Measurements from ENCODE around the gene GPR62. TPM values are rescaled to one million over a fixed set of nuclear protein-coding genes. Genes with fewer than 3 reads are reported as not detected.
A peak's percentile ranks its signal among the peaks of the same experiment; 100 is the strongest.

Gene GPR62
- total RNA-seq, 1 donor from 2014 or later = 0.41 TPM

GRCh38 chr3:51938780-51939425 lies 16.3 kb upstream of the GPR62 start:
- DNase-seq = no peak

GRCh38 chr3:51940648-51941462 lies 14.3 kb upstream of the GPR62 start:
- DNase-seq = no peak

GRCh38 chr3:51941463-51941797 lies 13.8 kb upstream of the GPR62 start:
- DNase-seq = no peak

- peak; percentile 100 for DNase-seq
Observed at GRCh38 chr3:51941798-51942602, 13.2 kb upstream of the GPR62 start, which contains the start of the genes PARP3 and RRP9. Gene PARP3 (plus strand): TSS chr3:51942363. CDS start chr3:51943356, 993 bp downstream. Gene RRP9 (minus strand): TSS chr3:51941904. CDS start chr3:51941867, 37 bp downstream.

GRCh38 chr3:51942603-51943450 lies 12.4 kb upstream of the GPR62 start:
- peak; percentile 16 for DNase-seq

- DNase-seq = no peak
Observed at GRCh38 chr3:51943451-51944391, 11.5 kb upstream of the GPR62 start.

- DNase-seq = no peak
Observed at GRCh38 chr3:51944451-51945021, 10.6 kb upstream of the GPR62 start.

GRCh38 chr3:51945031-51945840 lies 9.9 kb upstream of the GPR62 start:
- no peak for DNase-seq

- no peak for DNase-seq
Observed at GRCh38 chr3:51945926-51946705, 9.1 kb upstream of the GPR62 start.

- DNase-seq = no peak
Observed at GRCh38 chr3:51946796-51947195, 8.4 kb upstream of the GPR62 start.

- DNase-seq = no peak
Observed at GRCh38 chr3:51947215-51947900, 7.8 kb upstream of the GPR62 start.

- DNase-seq = no peak
Observed at GRCh38 chr3:51948016-51948580, 7.1 kb upstream of the GPR62 start.

- DNase-seq = no peak
Observed at GRCh38 chr3:51949121-51949520, 6.1 kb upstream of the GPR62 start.

- no peak for DNase-seq
Observed at GRCh38 chr3:51950899-51951298, 4.3 kb upstream of the GPR62 start.

GRCh38 chr3:51953445-51953844 lies 1.7 kb upstream of the GPR62 start:
- DNase-seq = no peak

- DNase-seq = no peak
Observed at GRCh38 chr3:51954105-51954504, 1.1 kb upstream of the GPR62 start.

- DNase-seq = no peak
Observed at GRCh38 chr3:51954713-51955112, 468 bp upstream of the GPR62 start.
